ENCODE data around the gene FN1. TPM values are rescaled to one million over a fixed set of nuclear protein-coding genes. Genes with fewer than 3 reads are reported as not detected.

FN1 gene
- total RNA-seq, 1 experiment from 2014 or later = 39.4 TPM

DNA sequence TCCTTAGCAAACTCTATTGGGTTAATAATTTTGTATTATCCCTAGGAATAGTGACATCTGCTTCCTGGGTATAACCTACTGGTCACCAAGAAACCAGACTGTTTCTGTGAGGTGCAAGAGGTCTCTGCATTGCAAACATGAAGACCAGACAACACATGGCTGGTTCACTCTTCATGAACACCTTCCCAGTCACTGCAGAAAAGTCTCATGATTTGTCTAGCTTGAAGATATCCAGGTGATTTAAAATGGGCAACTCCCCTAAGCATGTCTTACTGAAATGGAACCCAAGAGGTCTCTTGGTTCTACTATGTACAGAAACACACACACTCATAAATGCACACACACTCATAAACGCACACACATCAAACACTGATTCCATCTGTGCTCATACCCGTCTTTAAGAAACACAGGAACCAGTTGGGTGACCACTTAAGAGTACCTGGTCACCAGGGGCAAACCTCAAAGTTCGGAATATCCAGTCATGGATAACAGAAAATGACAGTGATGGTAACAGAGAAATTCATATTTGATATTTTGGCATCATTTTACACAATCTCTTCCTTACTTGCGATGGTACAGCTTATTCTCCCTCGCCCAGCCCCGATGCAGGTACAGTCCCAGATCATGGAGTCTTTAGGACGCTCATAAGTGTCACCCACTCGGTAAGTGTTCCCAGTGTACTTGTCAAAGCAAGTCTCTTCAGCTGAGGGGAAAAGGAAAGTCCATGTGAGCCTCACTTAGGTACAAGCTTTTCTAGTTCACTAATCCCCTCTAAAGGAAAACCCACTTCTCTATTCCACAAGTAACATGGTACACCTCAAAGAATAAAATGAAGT, 2.9 kb downstream of the FN1 start:
- Histone ChIP-seq H3K9me2 (ENCODE audit: insufficient read depth) (no peaks in the 10 kb centered on the region), H3F3A (ENCODE audit: insufficient read depth, low read depth) (peaks cover 6% of the 10 kb centered on the region; the same call in 1 of the 2 replicates), H3K27me3 (ENCODE audit: insufficient read depth, low read depth) (no peaks in the 10 kb centered on the region), H3K27ac (no peak overlapping the region), H3K36me3 (ENCODE audit: low read depth) (no peaks in the 10 kb centered on the region), H3K4me2 (no peak overlapping the region), H3K9me3 (ENCODE audit: insufficient read depth, low read depth) (peaks cover 4% of the 10 kb centered on the region; the same call in 1 of the 2 replicates), H3K4me1 (replicated peaks; ENCODE audit: insufficient read depth) (peaks cover 7% of the 10 kb centered on the region; the same call in 1 of the 2 replicates), H2AFZ (no peak overlapping the region), H3K79me2 (ENCODE audit: low read depth) (no peaks in the 10 kb centered on the region), H4K20me1 (ENCODE audit: insufficient read depth) (no peaks in the 10 kb centered on the region), H3K4me3 (no peak overlapping the region)
- TF ChIP-seq EZH2 (IDR thresholded peaks at IDR 0.05; ENCODE audit: low read depth) = no peak
- TF ChIP-seq, protein P1, sequence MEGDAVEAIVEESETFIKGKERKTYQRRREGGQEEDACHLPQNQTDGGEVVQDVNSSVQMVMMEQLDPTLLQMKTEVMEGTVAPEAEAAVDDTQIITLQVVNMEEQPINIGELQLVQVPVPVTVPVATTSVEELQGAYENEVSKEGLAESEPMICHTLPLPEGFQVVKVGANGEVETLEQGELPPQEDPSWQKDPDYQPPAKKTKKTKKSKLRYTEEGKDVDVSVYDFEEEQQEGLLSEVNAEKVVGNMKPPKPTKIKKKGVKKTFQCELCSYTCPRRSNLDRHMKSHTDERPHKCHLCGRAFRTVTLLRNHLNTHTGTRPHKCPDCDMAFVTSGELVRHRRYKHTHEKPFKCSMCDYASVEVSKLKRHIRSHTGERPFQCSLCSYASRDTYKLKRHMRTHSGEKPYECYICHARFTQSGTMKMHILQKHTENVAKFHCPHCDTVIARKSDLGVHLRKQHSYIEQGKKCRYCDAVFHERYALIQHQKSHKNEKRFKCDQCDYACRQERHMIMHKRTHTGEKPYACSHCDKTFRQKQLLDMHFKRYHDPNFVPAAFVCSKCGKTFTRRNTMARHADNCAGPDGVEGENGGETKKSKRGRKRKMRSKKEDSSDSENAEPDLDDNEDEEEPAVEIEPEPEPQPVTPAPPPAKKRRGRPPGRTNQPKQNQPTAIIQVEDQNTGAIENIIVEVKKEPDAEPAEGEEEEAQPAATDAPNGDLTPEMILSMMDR (conservative IDR thresholded peaks at IDR 0.05) = no peak
- DNase-seq = no peak
- ChIA-PET POLR2A (ENCODE audit: unreplicated experiment) (interaction anchor here (0.5 kb wide), 1 partner anchor 122 kb away, joined by 34 read pairs; no protein-coding TSS in a partner anchor), CTCF (no interaction called here)
- no TSS peak for BruUV-seq (replicated peaks)
- intact Hi-C loops (cut with micrococcal nuclease; ENCODE audit: unreplicated experiment) = loop anchor here (5.0 kb wide), 1 partner anchor 86 kb away; no protein-coding TSS in a partner anchor

DNA sequence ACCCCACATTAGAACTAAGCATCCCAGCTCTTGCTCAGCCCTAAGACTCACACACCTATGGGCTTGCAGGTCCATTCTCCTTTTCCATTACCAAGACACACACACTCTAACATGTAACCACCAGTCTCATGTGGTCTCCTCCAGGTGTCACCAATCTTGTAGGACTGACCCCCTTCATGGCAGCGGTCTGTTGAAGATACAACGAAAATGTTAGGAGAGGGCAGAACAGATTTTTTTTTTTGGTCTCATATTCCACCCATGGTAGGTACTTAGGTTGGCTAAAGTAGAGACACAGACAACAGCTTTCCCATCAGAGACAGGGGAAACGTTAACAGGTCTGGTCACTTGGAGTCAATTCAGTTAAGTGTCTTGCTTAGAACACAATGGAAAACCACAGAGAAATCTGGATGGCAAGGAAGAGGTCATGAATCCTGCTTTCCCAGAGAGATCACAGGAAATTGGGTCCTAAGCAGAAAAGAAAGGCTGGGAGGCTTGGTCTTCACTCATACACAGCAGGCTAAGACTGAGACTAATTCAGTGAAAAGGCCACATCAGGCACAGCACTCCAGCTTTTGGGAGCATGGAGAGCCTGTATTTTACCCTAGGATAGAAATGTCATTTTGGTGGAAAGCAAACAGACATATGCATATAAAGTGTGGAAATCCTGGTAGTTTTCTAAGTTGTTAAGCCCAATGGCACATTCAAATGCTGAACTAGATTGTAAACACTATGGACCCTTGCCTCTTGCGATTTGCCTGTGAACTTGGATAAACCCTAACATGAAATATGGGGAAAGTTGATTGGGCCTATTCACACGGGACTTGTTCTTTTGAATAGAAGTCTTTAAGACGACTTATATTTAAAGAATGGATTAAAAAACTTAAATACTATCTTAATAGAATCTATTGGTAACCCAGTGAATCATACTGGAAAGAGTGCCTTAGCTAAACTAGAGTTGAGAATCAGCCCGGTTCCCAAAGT, 3.8 kb downstream of the FN1 start:
- intact Hi-C loops (cut with micrococcal nuclease; ENCODE audit: unreplicated experiment) = loop anchor here (5.0 kb wide), 1 partner anchor 85 kb away; no protein-coding TSS in a partner anchor

More for the DNA sequence above, 3.8 kb downstream of the FN1 start:
- Histone ChIP-seq H3F3A (ENCODE audit: insufficient read depth, low read depth) (peaks cover 6% of the 10 kb centered on the region; the same call in 1 of the 2 replicates), H3K79me2 (ENCODE audit: low read depth) (no peaks in the 10 kb centered on the region), H3K36me3 (ENCODE audit: low read depth) (no peaks in the 10 kb centered on the region), H3K27me3 (ENCODE audit: insufficient read depth, low read depth) (no peaks in the 10 kb centered on the region), H3K9me3 (ENCODE audit: insufficient read depth, low read depth) (peaks cover 8% of the 10 kb centered on the region; the same call in 1 of the 2 replicates), H3K27ac (no peak overlapping the region), H3K4me2 (no peak overlapping the region), H2AFZ (no peak overlapping the region), H3K4me3 (no peak overlapping the region), H3K4me1 (replicated peaks; ENCODE audit: insufficient read depth) (peaks cover 7% of the 10 kb centered on the region; the same call in 1 of the 2 replicates), H4K20me1 (ENCODE audit: insufficient read depth) (no peaks in the 10 kb centered on the region), H3K9me2 (ENCODE audit: insufficient read depth) (no peaks in the 10 kb centered on the region)
- TF ChIP-seq EZH2 (IDR thresholded peaks at IDR 0.05; ENCODE audit: low read depth) = no peak
- TF ChIP-seq, protein P1 (conservative IDR thresholded peaks at IDR 0.05) = no peak
- ChIA-PET CTCF (no interaction called here), POLR2A (ENCODE audit: unreplicated experiment) (interaction anchor here (0.6 kb wide), 1 partner anchor 372 kb away, joined by 3 read pairs; no protein-coding TSS in a partner anchor)
- BruUV-seq (replicated peaks) = no TSS peak
- no peak for DNase-seq

Data from PC-9 (cell line).